ENCODE results near the gene HERPUD2. TPM values are rescaled to one million over a fixed set of nuclear protein-coding genes. Genes with fewer than 3 reads are reported as not detected.
"Not testable (repeated sequence)": the region's sequence is repeated elsewhere in the genome, so short reads cannot be mapped to it uniquely, and the experiment has no call there.

Gene HERPUD2
- total RNA-seq, 1 donor from 2014 or later, result 18.3 TPM

DNA sequence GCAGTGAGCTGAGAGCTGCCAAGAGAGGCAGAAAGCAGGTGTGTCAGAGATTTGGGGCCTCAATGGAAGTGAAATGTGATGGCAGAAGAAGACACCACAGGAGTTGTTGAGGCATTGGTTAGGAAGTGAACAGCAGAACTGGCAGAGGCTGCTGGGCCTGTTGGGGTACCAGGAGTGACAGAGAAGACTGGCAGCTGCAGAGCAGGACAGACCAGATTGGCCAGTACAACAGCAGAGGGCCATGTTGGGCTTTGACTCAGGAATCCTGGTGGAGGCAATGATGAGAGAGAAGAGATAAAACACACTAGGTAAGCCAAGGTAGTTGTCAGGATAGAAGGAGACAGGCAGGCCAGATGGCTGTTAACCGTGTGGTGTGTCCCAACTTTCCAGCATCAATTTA, 19.9 kb upstream of the HERPUD2 start:
- DNase-seq (ENCODE audit: low spot score), result no peak

GRCh38 chr7:35714407-35714806, 19.5 kb upstream of the HERPUD2 start:
- no peak for DNase-seq (ENCODE audit: low spot score)

DNA sequence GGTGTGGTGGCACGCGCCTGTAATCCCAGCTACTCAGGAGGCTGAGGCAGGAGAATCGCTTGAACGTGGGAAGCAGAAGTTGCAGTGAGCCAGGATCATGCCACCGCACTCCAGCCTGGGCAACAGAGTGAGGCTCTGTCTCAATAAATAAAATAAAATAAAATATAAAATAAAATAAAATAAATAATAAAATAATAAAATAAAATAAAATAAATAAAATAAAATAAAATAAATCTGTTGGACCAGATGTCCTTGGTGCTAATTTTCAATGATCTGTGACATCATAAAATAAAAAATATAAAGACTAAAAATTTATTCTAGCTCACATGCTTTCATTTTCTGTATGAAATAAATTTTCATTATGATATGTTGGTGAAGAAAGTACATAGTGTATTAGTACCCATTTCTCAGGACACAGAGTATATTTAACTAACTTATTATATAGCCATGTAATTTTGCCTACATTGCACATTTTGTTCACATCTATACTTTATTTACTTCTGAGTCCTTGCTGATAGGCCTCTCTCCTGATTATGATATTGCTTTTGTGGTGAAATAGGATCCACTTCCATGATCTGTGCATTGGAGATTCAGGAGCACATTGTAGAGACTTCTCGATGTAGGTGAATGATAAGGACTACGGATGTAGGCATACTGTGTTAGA, 17.8 kb upstream of the HERPUD2 start:
- no peak for DNase-seq (ENCODE audit: low spot score)

- DNase-seq (ENCODE audit: low spot score), result peak; percentile 57
Measured at GRCh38 chr7:35707422-35707821, 12.5 kb upstream of the HERPUD2 start.

DNA sequence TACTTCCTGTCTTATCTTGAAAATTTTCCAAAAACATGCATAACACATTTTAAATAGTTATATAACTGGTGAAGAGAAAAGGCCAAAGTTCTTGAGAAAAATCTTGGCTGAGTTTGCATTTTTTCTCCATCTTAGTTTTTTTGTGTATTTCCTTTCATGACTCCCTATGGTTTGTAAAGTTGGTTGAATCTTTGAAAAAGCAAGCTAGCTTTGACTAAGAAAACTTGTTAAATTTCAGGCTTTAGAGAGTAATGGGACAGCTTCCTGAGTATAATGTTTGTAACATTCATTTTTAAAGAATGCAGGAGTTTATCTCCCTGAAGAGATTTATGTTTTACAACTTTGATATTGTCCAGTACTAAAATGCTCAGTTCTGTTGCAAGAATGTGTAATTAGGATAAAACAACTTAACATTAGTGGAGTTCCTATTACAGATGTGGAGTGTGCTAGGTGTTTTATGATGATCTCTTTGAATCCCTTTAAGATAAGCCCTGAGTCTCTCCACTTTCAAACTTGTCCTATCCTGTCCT, 11.1 kb upstream of the HERPUD2 start:
- peak; percentile 83 for DNase-seq (ENCODE audit: low spot score)

GRCh38 chr7:35704261-35704660, 9.3 kb upstream of the HERPUD2 start:
- no peak for DNase-seq (ENCODE audit: low spot score)

DNA sequence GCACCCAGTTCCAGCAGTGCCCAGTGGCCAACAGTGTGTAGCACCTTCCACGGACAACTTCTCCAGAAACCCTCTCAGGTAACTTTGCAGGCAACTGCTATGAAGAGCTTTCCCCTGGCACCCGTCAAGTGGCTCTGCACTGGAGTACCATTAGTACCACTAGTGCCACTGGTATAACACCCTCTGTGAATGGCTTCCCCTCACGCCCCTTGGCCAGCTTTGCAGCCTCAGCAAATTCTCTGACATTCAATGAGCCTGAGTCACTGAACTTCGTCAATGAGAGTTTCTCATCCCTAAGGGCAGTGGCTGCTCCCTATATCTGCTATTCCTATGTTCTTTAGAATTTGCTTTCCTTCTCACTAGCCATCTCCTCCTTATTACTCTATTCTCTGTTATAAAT, 7.6 kb upstream of the HERPUD2 start:
- DNase-seq (ENCODE audit: low spot score), result no peak

GRCh38 chr7:35701287-35701900, 6.5 kb upstream of the HERPUD2 start:
- no peak for DNase-seq (ENCODE audit: low spot score)

DNA sequence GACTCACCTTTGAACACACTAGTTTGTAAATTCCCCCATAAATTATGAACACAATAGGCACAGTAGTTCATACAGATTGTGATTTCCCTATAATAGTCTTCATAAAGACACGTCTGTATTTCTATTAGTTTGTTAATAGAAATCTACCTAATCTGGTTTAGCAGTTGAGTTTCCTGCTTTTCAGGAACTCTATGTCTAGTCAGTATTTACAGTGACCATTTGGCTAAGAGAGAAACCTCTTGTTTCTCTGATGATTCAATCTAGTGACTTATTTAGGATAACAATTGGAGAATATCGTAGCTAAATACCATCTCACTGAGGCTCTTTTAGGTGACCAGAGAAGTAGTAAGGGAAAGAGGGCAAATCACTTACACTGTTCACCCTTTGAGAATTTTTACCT, 5.9 kb upstream of the HERPUD2 start:
- no peak for DNase-seq (ENCODE audit: low spot score)

GRCh38 chr7:35700333-35700732, 5.4 kb upstream of the HERPUD2 start:
- no peak for DNase-seq (ENCODE audit: low spot score)

GRCh38 chr7:35699796-35700305, 4.9 kb upstream of the HERPUD2 start:
- no peak for DNase-seq (ENCODE audit: low spot score)

GRCh38 chr7:35698382-35698781, 3.4 kb upstream of the HERPUD2 start:
- not testable (repeated sequence) for DNase-seq (ENCODE audit: low spot score)

DNA sequence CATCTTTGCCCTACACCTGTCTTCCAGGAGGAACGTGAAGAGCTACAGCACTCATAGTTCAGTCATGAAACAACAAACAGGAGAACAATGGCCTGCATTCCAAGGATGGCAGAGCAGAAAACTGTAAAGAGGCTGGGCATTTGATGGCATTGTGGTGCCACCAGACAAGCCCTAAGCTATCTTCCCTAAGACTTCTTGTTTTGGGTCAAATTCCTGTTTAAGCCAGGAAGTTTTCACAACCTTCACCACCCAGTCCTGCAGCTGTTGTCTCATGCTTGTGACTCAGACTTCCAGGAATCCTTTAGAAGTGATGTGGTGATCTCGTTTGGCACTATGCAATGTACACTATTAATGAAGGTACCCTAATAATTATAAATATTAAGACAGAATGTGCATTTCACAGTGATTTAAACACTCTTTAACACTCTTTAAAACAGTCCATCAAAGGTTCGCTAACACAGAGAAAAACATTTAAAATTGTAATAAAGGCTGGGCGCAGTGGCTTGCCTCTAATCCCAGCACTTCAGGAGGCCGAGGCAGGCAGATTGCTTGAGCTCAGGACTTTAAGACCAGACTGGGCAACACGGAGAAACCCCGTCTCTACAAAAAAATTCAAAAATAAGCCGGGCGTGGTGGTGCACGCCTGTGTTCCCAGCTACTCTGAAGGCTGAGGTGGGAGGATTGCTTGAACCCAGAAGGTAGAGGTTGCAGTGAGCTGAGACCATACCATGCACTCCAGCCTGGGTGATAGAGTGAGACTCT, 2.7 kb upstream of the HERPUD2 start:
- DNase-seq (ENCODE audit: low spot score), result peak; percentile 42

DNA sequence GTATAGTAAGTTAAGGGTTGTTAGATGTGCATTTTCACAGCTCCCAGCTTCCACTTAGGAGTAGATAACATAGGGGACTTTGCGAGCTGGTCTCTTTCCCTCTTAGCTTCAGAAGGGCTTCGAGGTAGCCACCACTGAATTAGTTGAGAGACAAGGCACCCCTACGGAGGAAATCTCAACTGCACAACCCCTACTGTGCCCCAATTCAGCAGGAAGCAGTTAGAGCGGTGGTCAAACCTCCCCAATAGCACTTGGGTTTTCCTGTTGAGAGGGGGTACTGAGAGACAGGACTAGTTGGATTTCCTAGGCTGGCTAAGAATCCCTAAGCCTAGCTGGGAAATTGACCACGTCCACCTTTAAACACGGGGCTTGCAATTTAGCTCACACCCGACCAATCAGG, 1.1 kb upstream of the HERPUD2 start:
- no peak for DNase-seq (ENCODE audit: low spot score)

DNA sequence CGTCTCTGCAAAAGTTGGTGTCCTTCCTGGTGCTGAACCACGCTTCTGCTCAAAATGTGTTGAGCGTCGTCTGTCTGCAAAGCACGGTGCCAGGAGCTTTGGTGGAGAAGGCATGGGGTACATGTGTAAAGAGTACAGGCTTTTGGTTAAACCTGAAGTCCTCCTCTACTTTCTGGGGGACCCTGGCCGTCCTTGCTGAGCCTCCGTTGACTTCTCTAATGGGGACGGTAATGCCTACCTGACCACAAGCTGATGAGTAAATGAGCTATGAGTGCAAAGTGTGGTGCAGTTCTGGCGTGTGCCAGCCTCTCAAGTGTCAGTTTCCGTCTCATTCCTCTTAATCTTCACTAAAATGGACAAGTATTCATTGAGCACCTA, 527 bp upstream of the HERPUD2 start:
- no peak for DNase-seq (ENCODE audit: low spot score)

GRCh38 chr7:35694161-35694783, 663 bp downstream of the HERPUD2 start:
- DNase-seq (ENCODE audit: low spot score), result no peak

- no peak for DNase-seq (ENCODE audit: low spot score)
Measured at GRCh38 chr7:35691827-35692307, 3.1 kb downstream of the HERPUD2 start.

DNA sequence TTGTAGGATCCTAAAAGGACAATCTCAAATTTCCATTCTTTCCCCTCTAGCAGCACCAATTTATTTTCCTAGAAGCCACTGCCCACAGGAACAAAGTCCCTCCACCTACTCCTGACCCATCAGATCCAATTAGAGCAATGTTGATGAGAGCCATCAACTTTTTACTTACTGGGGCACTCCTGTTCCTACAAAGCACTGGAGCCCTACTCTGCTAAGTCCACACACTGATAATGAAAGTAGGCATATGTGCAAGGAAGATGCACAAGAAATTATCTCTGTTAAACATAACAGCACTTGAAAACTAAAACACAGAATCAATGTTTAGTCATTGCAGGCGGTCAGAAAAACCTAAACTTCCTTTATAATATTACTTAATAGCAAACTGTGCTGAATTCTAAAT, 3.6 kb downstream of the HERPUD2 start:
- DNase-seq (ENCODE audit: low spot score), result no peak

GRCh38 chr7:35690614-35691013, 4.3 kb downstream of the HERPUD2 start:
- DNase-seq (ENCODE audit: low spot score), result not testable (repeated sequence)

DNA sequence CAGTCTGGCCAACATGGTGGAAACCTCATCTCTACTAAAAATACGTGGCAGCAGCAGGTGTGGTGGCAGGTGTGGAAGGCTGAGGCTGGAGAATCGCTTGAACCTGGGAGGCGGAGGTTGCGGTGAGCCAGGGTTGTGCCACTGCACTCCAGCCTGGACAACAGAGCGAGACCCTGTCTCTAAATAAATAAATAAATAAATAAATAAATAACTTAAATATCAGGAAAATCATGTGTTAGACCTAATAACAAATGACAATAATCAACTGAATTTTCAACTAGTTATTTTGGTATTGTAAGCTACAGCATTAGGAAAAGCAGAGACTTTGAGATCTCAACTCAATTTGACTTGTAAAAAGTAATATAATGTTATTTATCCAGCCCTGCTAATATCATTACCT, 9.2 kb downstream of the HERPUD2 start:
- DNase-seq (ENCODE audit: low spot score), result no peak

DNA sequence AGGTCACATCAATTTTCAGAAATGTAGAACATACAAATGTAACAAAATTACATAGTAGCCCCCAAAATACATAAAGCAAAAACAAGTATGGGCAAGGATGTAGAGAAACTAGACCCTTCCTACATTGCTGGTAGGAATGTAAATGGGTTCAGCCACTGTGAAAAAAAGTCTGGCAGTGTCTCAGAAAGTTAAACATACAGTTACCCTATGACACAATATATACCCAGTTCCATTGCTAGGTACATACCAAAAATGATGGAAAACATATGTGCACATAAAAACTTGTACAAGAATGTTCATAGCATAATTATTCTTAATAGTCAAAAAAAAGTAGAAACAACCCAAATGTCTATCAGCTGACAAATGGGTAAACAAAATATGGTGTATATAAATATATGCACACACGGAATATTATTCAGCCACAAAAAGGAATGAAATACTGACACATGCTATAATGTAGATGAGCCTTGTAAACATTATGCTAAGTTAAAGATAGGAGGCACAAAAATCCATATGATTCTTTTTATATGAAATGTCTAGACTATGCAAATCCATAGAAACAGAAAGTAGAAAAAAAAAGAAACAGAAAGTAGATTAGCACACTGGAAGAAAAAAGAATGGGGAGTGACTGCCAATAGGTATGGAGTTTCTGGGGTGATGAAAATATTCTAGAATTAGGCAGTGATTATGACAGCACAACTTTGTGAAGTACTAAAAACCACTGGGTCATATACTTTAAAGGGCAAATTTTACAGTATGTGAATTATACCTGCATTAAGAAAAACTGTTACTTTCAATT, 13.5 kb downstream of the HERPUD2 start:
- DNase-seq (ENCODE audit: low spot score), result no peak
